HepG2 (cell line): ENCODE data around the gene TENT5A. TPM values are rescaled to one million over a fixed set of nuclear protein-coding genes. Genes with fewer than 3 reads are reported as not detected.

Source experiments
- AHR ChIP-seq: IDR thresholded peaks from 2 replicates; pipeline ENCODE4 v1.6.1; 2018; ENCODE audit warnings: missing genetic modification reagents, missing compliant biosample characterization
- CBX2 ChIP-seq, 2 experiments: fragments of 200-600 bp in 1 of 2; sonication (generic); formaldehyde crosslinking in 1 of 2; IDR thresholded peaks; 2 replicates each; pipeline versions ENCODE4 v1.7.0 to v1.8.1; 2018 to 2022; ENCODE audit warnings: low read depth in 2 of 2, low read length in 1 of 2, mild to moderate bottlenecking in 1 of 2, missing genetic modification reagents in 1 of 2
- GATAD2A ChIP-seq: IDR thresholded peaks from 2 replicates; pipeline ENCODE4 v1.6.1; 2016
- ISX ChIP-seq: sonication (generic); formaldehyde crosslinking; conservative IDR thresholded peaks from 2 replicates; pipeline ENCODE4 v1.5.0; 2020; ENCODE audit warnings: missing genetic modification reagents
- KDM5B ChIP-seq: sonication (generic); formaldehyde crosslinking; IDR thresholded peaks from 2 replicates; pipeline ENCODE4 v1.4.0; 2020; ENCODE audit warnings: missing genetic modification reagents, mild to moderate bottlenecking, borderline replicate concordance
- LBX2 ChIP-seq: sonication (generic); formaldehyde crosslinking; IDR thresholded peaks from 2 replicates; pipeline ENCODE4 v1.5.0; 2020; ENCODE audit warnings: missing genetic modification reagents, mild to moderate bottlenecking, borderline replicate concordance
- MEIS1 ChIP-seq: sonication (generic); formaldehyde crosslinking; IDR thresholded peaks from 2 replicates; pipeline ENCODE4 v1.9.0; 2021; ENCODE audit warnings: mild to moderate bottlenecking, missing genetic modification reagents, moderate library complexity, borderline replicate concordance
- MXD4 ChIP-seq: IDR thresholded peaks from 2 replicates; pipeline ENCODE4 v1.6.1; 2016; ENCODE audit warnings: mild to moderate bottlenecking, missing biosample characterization, missing genetic modification reagents
- PCBP1 ChIP-seq: fragments of 200-400 bp; formaldehyde crosslinking; IDR thresholded peaks from 2 replicates; pipeline ENCODE4 v1.6.1; 2017; ENCODE audit warnings: mild to moderate bottlenecking, low read depth, low read length, borderline replicate concordance
- TCF7L2 ChIP-seq: IDR thresholded peaks from 2 replicates; pipeline ENCODE4 v1.6.1; 2011; ENCODE audit warnings: mild to moderate bottlenecking, low read depth, low read length, moderate library complexity
- ZFP82 ChIP-seq: sonication (generic); formaldehyde crosslinking; IDR thresholded peaks from 2 replicates; pipeline ENCODE4 v1.5.1; 2020; ENCODE audit warnings: mild to moderate bottlenecking, missing genetic modification reagents, borderline replicate concordance
- ZNF30 ChIP-seq: sonication (generic); formaldehyde crosslinking; IDR thresholded peaks from 2 replicates; pipeline ENCODE4 v1.5.0; 2020; ENCODE audit warnings: mild to moderate bottlenecking, missing genetic modification reagents
- ZNF333 ChIP-seq: sonication (generic); formaldehyde crosslinking; IDR thresholded peaks from 2 replicates; pipeline ENCODE4 v1.4.0; 2020; ENCODE audit warnings: mild to moderate bottlenecking, missing genetic modification reagents, borderline replicate concordance
- ZNF777 ChIP-seq: sonication (generic); formaldehyde crosslinking; IDR thresholded peaks from 2 replicates; pipeline ENCODE4 v1.4.0; 2020; ENCODE audit warnings: missing genetic modification reagents
- ZNF780A ChIP-seq: sonication (generic); formaldehyde crosslinking; IDR thresholded peaks from 2 replicates; pipeline ENCODE4 v1.8.0; 2022; ENCODE audit warnings: mild to moderate bottlenecking, missing genetic modification reagents, moderate library complexity
- polyA plus RNA-seq, 8 experiments: library from polyadenylated mRNA; depleted of rRNA in 3 of 8; stranded (reverse) in 7 of 8; unstranded in 1 of 8; fragments of >200 nt; fragmentation: Illumina TruSeq in 4 of 8; extraction: Trizol in 4 of 8; gene quantifications; 2 replicates each; pipeline versions ENCODE4 v1.2.1 to v1.2.3, GENCODE V29; 2011 to 2016; ENCODE audit warnings: low read depth in 4 of 8, missing spikeins in 1 of 8, mixed read lengths in 1 of 8; ENCODE audit not compliant: insufficient read depth in 1 of 8
- total RNA-seq, 5 experiments: library from RNA; depleted of rRNA; stranded (reverse); fragments of >200 nt; fragmentation: Illumina TruSeq; extraction: Trizol; gene quantifications; 2 replicates each; pipeline ENCODE4 v1.2.3, GENCODE V29; 2016; ENCODE audit warnings: low read depth in 1 of 5
- TF ChIP-seq, protein P1 (sequence below): sonication (generic); formaldehyde crosslinking; IDR thresholded peaks from 2 replicates; pipeline ENCODE4 v1.4.0; 2020; ENCODE audit warnings: missing genetic modification reagents
- TF ChIP-seq, protein P2 (sequence below): IDR thresholded peaks from 2 replicates; pipeline ENCODE4 v1.6.1; 2012; ENCODE audit warnings: low read depth, low read length, improper control_type of control experiment
- TF ChIP-seq, protein P3 (sequence below): sonication (generic); formaldehyde crosslinking; IDR thresholded peaks from 2 replicates; pipeline ENCODE4 v1.5.0; 2020; ENCODE audit warnings: mild to moderate bottlenecking, missing genetic modification reagents
- TF ChIP-seq, protein P4 (sequence below): sonication (generic); formaldehyde crosslinking; IDR thresholded peaks from 2 replicates; pipeline ENCODE4 v1.9.0; 2021; ENCODE audit warnings: missing genetic modification reagents, borderline replicate concordance

TENT5A gene
- total and polyA plus RNA-seq, 2 of the 13 experiments (the other 11 are each of a cell fraction or from before 2014, with no cell fraction given) = 8.0 to 13.8 TPM

GRCh38 chr6:81752084-81752920, at the start of gene TENT5A (continued):
- TF ChIP-seq GATAD2A (CRISPR knock-in tag) (no peak; the same call in 1 of the 2 replicates), LBX2 (CRISPR knock-in tag) (no peak), ZNF30 (CRISPR knock-in tag) (no peak), ZNF333 (0 out of 2 replicates have a peak, but pooled peaks have one; percentile 4), MXD4 (no peak), MEIS1 (no peak; the same call in 1 of the 2 replicates), ZFP82 (CRISPR knock-in tag) (no peak), ISX (CRISPR knock-in tag) (no peak), KDM5B (CRISPR knock-in tag) (no peak; the same call in 1 of the 2 replicates), TCF7L2 (no peak), ZNF780A (no peak), CBX2 (IDR thresholded peaks at IDR 0.05; ENCODE audit: low read depth, low read length) (no peak), CBX2 (CRISPR knock-in tag; IDR thresholded peaks at IDR 0.05; ENCODE audit: low read depth) (no peak), PCBP1 (peak; percentile 72; the same call in 1 of the 2 replicates), AHR (CRISPR knock-in tag) (peak; percentile 23; the same call in 1 of the 2 replicates), ZNF777 (CRISPR knock-in tag) (peak; percentile 99)
- TF ChIP-seq, protein P1, sequence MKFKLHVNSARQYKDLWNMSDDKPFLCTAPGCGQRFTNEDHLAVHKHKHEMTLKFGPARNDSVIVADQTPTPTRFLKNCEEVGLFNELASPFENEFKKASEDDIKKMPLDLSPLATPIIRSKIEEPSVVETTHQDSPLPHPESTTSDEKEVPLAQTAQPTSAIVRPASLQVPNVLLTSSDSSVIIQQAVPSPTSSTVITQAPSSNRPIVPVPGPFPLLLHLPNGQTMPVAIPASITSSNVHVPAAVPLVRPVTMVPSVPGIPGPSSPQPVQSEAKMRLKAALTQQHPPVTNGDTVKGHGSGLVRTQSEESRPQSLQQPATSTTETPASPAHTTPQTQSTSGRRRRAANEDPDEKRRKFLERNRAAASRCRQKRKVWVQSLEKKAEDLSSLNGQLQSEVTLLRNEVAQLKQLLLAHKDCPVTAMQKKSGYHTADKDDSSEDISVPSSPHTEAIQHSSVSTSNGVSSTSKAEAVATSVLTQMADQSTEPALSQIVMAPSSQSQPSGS (CRISPR knock-in tag) = no peak
- TF ChIP-seq, protein P2, sequence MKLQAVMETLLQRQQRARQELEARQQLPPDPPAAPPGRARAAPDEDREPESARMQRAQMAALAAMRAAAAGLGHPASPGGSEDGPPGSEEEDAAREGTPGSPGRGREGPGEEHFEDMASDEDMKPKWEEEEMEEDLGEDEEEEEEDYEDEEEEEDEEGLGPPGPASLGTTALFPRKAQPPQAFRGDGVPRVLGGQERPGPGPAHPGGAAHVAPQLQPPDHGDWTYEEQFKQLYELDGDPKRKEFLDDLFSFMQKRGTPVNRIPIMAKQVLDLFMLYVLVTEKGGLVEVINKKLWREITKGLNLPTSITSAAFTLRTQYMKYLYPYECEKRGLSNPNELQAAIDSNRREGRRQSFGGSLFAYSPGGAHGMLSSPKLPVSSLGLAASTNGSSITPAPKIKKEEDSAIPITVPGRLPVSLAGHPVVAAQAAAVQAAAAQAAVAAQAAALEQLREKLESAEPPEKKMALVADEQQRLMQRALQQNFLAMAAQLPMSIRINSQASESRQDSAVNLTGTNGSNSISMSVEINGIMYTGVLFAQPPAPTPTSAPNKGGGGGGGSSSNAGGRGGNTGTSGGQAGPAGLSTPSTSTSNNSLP = no peak
- TF ChIP-seq, protein P3, sequence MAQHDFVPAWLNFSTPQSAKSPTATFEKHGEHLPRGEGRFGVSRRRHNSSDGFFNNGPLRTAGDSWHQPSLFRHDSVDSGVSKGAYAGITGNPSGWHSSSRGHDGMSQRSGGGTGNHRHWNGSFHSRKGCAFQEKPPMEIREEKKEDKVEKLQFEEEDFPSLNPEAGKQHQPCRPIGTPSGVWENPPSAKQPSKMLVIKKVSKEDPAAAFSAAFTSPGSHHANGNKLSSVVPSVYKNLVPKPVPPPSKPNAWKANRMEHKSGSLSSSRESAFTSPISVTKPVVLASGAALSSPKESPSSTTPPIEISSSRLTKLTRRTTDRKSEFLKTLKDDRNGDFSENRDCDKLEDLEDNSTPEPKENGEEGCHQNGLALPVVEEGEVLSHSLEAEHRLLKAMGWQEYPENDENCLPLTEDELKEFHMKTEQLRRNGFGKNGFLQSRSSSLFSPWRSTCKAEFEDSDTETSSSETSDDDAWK (CRISPR knock-in tag) = no peak
- TF ChIP-seq, protein P4, sequence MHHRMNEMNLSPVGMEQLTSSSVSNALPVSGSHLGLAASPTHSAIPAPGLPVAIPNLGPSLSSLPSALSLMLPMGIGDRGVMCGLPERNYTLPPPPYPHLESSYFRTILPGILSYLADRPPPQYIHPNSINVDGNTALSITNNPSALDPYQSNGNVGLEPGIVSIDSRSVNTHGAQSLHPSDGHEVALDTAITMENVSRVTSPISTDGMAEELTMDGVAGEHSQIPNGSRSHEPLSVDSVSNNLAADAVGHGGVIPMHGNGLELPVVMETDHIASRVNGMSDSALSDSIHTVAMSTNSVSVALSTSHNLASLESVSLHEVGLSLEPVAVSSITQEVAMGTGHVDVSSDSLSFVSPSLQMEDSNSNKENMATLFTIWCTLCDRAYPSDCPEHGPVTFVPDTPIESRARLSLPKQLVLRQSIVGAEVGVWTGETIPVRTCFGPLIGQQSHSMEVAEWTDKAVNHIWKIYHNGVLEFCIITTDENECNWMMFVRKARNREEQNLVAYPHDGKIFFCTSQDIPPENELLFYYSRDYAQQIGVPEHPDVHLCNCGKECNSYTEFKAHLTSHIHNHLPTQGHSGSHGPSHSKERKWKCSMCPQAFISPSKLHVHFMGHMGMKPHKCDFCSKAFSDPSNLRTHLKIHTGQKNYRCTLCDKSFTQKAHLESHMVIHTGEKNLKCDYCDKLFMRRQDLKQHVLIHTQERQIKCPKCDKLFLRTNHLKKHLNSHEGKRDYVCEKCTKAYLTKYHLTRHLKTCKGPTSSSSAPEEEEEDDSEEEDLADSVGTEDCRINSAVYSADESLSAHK (CRISPR knock-in tag) = no peak
